Activated CD8-positive, alpha-beta memory T cell treated with anti-CD3 and anti-CD28 coated beads, Interleukin-2, amount 50 U/mL, for 48 hours (primary cell): ENCODE data around the gene KLHL11.
"Not testable (repeated sequence)": the region's sequence is repeated elsewhere in the genome, so short reads cannot be mapped to it uniquely, and the experiment has no call there.

Experiments
- DNase-seq: peaks from one replicate; pipeline ENCODE4 v3.0.0-alpha.2; 2020

The KLHL11 gene

DNA sequence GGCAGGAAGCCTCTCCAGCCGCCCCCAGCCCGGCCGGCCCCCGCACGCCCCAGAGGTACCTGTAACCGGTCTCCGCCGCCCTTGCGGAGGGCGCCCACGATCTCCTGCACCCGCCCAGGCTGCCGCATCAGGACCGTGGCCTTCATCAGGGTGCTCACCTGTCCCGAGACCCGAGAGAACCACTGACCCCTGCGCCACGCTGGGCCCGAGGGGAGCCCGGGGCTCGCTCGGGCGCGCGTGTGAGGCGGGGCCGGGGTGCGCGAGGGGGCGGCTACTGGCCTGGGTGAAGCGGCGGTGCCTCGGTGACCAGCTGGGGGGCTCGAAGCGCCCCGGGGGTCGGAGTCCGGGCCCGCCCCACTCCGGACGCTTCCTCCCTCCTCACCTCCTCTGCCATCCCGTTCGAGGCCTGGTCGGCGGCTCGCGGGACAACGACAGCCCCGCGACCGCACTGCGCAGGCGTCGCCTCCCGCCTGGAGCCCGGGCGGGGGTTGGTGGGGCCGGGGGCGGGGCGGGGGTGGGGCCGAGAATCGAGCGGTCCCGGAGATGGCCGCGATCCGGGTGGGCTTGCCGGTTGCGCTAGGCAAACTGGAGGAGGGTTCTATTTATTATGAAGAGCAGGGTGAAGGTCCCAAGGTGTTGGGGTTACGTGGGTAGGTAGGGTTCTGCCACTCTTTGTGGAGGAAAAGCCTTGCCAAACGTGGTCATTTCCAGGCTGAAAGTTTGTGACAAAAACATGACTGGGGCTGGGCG is 29.2 kb downstream of the KLHL11 start, which contains the start of gene NT5C3B:
Gene NT5C3B, minus strand, starts transcription at position 433 of the 750 bp plus-strand sequence. Its CDS starts 39 bp downstream, at position 394.
- peak; percentile 80 for DNase-seq

DNA sequence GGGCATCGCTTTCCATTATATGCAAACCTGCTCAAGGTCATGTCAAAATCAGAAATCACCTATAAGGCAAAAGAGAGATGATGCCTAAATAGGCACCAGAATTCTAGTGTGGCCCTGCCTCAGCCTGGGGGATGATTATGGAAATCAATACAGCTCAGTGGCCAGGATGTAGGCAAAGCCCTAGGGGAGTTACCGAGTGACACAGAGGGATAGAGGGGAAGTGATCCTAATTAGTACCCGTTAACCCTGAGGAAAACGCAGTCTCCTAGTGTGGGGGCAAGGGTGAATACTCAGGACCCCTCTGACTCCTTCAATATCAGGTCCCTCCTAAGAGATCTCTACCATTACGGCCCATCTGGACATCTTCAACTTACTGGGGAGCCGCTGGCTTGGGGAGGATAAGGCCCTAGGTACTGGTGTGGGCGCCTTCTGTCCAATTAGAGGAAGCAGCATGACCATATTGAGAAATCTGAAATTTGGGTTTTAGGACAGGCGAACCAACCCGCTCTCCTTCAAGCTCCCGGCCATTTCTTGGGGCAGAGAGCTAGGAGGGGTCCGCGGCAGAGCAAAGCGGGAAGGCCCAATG is 29.9 kb downstream of the KLHL11 start:
- no peak for DNase-seq

DNA sequence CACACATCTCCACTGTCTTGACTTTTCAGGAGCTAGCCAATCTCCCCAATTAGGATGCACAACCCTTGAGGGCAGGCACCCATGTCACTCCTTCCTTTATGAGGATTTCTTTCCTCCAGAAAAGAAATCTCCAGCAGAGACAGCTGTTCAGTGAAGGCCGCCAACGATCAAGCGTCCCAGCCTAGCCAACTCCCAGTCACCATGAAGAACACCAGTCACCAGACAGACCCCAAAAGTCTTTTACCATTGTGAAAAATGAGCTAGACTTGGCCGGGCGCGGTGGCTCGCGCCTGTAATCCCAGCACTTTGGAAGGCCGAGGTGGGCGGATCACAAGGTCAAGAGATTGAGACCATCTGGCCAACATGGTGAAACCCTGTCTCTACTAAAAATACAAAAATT is 35.3 kb downstream of the KLHL11 start:
- not testable (repeated sequence) for DNase-seq

DNA sequence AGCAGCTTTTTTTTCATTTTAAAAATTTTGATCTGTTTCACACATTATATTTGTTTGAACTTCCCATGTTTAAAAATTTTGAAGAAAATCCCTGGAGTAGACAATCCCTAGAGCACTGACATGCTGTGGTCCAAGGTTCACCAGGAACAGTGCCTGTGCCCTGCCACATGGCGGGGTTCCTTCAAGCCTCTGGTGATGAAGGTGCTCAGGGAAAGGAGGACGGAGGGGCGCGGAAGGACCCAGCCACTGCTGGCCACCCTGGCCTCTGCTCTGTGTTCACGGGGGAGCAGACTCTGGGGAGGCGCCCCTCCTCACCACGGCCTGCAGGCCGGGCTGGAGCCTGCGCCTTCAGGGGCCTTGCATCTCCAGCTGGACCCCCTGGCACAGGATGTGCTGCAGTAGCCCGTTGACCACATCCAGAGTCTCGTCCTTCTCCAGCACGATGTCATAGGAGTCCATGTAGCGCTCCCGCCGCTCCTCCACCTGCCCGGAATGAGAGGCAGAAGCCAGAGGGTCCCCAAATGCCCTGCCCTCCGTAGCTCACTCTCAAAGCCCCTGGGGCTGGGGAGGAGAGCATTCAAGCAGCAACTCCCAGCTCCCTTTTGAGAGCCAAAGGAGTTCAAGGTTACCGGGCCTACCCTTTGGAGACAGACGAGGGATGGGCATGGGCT is 39.9 kb downstream of the KLHL11 start:
- no peak for DNase-seq

DNA sequence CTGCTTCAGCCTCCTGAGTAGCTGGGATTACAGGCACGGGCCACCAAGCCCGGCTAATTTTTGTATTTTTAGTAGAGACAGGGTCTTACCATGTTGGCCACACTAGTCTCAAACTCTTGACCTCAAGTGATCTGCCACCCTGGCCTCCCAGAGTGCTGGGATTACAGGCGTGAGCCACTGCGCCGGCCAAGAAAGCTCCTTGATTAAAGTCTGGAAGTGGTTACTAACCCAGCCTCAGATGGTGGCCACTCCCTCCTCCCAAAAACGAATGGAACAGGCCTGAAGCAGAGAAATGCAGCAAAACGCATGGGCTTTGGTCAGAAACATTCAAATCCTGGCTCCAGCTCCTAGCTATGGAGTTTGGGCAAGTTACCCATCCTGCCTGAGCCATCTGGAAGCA is 41.1 kb downstream of the KLHL11 start:
- no peak for DNase-seq

DNA sequence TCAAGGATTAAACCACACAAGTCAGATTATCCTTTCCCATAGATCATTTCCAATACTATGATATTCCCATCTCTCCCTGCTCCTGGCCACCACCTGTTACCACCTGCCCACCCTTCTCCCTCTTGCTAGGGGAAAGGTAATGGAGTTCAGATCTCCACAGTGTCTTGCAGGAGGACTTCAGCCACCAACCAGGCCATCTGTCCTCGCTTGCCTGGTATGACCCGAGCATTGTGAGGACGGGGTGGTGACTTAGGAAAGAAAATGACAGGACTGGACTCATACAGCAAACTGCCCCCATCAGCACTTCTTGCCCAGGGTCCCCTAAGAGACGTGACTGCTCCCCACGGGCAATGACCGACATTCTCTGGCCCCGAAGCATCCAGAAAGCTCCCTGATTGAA is 41.6 kb downstream of the KLHL11 start:
- DNase-seq, result no peak

DNA sequence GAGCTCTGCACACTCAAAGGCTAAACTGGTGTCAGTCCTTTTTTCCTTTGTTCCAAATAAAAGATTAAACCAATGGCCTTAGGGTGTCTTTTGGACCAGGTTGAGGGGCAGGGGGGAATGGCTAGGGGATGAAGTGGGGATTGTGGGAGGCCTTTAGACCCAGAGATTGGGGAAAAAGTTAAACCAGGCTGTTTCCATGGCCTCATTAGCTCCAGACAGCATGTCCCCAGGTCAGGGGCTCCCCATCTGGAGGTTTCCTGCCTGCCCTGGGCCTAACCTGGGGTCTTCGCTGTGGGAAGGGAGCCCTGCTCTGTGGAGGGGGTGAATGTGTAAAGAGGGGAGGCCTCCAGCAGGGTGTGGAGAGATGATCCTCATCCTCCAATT is 42.1 kb downstream of the KLHL11 start:
- no peak for DNase-seq

DNA sequence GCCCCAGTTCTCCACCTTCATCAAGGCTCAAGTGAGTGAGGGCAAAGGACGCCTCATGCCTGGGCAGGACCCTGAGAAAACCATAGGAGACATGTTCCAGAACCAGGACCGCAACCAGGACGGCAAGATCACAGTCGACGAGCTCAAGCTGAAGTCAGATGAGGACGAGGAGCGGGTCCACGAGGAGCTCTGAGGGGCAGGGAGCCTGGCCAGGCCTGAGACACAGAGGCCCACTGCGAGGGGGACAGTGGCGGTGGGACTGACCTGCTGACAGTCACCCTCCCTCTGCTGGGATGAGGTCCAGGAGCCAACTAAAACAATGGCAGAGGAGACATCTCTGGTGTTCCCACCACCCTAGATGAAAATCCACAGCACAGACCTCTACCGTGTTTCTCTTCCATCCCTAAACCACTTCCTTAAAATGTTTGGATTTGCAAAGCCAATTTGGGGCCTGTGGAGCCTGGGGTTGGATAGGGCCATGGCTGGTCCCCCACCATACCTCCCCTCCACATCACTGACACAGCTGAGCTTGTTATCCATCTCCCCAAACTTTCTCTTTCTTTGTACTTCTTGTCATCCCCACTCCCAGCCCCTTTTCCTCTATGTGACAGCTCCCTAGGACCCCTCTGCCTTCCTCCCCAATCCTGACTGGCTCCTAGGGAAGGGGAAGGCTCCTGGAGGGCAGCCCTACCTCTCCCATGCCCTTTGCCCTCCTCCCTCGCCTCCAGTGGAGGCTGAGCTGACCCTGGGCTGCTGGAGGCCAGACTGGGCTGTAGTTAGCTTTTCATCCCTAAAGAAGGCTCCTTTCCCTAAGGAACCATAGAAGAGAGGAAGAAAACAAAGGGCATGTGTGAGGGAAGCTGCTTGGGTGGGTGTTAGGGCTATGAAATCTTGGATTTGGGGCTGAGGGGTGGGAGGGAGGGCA is 42.7 kb downstream of the KLHL11 start:
- no peak for DNase-seq

DNA sequence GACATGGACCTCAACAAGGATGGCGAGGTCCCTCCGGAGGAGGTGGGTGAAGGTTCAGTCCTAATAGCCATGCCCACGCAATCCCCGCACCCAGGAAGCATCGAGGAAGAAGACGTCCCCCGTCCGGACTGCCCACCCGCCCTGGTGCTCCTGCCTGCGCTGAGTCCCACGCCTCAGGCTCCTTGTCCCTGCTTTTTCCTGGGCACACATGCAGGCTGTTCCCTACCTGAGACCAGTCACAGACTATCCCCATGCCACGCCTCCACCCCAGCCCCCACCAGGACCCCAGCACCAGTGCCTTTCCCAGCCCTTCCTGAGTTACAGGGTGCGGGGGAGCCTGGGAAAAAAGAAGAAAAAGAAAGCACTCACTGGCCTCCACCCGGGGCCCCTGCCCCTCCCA is 43.4 kb downstream of the KLHL11 start:
- DNase-seq, result no peak

DNA sequence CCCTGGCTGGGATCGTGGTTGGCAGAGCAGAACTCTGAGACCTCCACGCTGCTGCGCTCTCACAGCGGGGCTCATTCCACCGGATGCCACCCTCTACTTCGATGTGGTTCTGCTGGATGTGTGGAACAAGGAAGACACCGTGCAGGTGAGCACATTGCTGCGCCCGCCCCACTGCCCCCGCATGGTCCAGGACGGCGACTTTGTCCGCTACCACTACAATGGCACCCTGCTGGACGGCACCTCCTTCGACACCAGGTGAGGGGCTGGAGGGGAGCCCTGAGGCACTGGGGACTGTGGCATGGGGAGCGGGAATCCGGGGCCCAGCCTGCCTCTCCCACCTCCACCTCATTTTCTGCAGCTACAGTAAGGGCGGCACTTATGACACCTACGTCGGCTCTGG is 47.2 kb downstream of the KLHL11 start:
- DNase-seq, result no peak

DNA sequence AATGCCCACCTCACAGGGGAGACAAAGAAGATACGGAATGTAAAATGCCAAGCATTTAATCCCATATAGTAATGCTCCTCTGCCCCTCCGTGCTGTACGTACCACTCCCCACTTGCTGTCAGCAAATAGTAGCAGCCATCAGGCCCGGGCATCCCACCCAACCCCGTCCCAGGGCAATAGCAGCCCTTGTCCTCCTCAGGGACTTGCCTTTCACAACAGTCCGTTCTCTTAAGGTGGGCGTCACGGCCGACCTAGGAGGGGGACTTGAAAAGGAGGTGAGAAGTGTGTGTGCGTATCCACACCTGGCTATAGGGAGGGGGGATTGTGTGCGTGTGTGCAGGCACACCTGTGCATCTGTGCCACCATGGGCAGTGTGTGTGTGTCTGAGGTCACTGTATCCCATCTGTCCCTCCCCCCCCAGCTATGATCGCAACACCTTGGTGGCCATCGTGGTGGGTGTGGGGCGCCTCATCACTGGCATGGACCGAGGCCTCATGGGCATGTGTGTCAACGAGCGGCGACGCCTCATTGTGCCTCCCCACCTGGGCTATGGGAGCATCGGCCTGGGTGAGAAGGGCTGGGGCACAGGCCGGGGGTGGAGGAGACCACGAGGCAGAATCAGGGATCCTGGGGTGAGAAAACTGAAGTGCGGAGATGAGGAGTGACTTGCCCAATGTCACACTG is 48.4 kb downstream of the KLHL11 start:
- no peak for DNase-seq

DNA sequence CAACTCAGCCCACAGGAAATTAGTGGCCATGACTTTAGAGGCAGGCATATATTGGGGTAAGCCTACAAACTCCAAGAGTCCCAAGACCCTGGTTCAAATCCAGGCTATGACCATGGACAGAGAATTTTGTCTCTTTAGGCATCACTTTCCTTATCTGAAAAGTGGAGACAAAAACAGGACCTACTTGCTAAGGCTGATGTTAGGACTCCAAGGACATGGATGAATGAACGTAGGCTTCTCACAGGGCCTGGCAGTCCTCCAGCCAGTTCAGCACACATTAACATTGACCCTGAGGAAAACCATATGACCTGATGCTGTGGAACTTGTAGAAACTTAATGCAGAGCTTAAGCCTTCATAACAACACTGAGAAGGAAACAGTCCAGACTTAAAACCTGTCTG is 51.0 kb downstream of the KLHL11 start:
- DNase-seq, result no peak

DNA sequence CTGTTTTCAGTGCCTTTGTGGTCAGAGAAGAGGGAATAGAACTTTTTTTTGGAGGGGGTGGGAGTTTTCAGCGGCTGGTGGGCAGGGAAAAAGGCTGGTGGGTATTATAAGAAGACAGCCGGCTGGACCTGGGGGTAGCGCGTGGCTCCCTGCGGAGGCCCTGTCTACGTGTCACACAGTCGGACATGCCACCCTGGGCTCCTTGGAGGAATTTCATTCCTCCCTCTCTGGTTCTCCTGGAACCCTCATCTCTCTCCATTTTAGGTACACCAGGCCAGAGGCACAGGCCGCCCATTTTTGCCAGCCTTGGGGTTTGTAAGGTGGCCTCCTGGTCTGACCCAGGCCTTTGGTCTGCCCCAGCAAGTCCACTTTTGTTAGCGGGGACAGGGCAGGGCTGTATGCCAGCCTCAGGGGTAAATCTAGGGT is 51.5 kb downstream of the KLHL11 start:
- DNase-seq, result no peak

DNA sequence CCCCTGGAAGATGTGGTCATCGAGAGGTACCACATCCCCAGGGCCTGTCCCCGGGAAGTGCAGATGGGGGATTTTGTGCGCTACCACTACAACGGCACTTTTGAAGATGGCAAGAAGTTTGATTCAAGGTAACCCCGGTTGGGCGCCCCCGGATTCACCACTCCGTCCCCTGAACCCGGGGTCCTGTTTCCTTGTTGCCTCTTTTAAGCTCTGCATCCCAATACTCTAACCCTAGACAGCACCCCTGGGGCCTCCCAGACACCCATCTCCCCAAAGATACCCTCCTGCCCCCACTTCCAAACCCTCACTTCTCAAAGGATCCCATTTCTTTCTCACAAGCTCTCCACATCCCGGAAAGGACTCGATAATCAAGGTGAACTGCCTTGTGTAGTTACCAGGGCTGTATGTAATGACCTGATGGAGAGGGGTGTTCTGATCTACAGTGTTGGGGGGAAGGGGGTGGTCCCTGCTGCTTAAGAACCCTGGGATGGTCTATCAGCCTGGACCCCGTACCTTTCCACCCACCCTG is 52.0 kb downstream of the KLHL11 start:
- no peak for DNase-seq

DNA sequence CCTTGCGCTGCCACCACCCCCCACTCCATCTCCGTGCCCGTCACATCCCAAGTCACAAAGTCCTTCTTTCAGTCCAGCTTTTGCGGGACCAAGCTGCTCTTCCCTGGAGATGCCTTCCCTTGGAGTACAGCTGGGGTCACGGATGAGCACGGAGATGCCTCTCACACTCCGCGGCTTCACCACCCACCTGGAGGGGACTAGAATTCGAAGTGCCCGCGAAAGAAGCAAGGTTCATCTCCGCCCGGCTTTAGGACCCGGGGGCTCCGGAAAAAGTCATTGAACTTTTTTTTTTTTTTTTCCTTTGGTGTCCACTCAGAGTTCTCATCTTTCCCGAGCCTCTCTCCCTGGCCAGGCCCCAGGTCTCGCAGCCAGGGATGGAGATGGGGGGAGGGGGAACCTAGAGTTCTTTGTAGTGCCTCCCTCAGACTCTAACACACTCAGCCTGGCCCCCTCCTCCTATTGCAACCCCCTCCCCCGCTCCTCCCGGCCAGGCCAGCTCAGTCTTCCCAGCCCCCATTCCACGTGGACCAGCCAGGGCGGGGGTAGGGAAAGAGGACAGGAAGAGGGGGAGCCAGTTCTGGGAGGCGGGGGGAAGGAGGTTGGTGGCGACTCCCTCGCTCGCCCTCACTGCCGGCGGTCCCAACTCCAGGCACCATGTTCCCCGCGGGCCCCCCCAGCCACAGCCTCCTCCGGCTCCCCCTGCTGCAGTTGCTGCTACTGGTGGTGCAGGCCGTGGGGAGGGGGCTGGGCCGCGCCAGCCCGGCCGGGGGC is 52.7 kb downstream of the KLHL11 start, which contains the start of gene FKBP10:
Gene FKBP10, plus strand, starts transcription at position 624 of the 771 bp plus-strand sequence. Its CDS starts 31 bp downstream, at position 655.
- peak; percentile 67 for DNase-seq

DNA sequence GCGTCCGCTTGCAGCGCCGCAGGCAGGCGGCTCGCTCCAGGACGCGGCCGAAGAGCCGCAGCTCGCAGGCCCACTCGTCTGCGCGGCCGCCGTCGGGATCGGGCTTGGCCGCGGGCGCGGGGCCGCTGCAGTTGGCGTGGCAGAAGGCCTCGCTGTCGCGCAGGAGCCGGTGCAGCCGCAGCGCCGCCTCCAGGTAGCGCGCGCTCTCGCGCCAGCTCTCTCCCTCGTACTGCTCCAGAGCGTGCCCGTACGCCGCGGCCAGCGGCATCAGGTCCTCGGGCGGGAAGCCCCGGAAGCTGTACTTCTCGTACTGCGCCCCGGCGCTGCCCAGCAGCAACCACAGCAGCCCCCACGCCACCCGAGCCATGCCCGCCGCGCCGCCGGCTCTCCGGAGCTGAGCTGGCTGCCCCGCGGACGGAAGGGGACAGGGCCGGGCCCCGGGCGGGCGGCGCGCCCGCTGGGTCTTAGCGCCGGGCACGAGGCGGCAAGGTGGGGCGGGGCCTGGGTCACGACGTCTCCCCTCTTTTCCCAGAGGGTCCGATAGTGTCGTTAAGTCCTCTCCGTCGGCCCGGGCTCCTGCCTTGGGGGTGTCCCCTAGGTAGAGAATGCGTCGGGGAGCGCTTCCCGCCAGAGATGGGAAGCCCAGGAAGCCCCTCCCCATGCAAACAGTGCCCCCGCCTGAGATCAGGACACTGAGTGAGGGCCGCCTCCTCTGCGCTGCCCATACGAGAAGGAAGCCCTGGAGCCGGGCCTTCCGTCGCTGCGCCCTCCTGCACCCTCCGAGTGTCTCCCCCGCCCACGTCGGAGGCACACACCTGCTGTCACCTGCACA is 53.5 kb downstream of the KLHL11 start, which contains the start of gene P3H4:
Gene P3H4, minus strand, starts transcription at position 401 of the 832 bp plus-strand sequence. Its CDS starts 34 bp downstream, at position 367.
- DNase-seq, result peak; percentile 84

DNA sequence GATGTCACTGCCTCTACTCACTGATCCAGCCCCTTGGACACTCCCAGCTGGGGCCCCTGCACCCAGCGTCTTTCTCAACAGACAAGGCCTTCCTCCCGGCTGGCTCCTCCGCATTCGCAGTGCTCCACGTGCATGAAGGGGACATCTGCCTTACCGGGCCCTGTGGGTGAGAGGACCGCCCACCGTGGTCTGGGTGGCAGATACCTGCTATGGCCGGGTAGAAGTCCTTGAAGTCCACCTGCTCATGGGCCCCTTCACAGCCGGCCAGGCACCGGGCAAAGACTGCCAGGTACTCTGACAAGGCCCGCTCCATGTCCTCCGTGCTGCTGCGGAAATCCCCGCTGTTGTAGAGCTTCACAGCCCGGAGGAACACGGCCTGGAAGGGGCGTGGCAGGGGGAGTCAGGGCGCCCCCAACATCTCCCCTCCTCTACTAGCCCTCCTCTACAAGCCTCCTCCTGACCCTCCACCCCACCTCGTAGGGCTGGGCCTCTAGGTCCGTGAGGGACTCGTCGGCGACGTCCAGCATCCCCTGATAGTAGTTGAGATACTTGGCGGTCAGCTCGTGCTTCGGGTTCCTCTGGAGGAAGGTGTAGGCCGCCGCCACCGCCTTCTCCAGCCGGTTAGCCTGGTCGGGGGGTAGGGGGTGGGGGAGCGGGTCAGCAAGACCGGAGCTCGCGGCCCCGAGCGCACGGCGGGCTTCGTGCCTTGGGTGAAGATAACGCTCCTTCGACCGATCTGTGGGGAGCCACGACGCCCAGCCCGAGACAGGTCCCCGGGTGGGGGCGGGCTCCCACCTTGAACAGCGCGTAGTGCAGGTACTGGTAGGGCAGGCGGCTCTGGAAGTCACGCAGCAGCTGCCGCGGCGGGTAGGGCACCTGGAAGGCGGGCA is 54.3 kb downstream of the KLHL11 start:
- peak; percentile 66 for DNase-seq

DNA sequence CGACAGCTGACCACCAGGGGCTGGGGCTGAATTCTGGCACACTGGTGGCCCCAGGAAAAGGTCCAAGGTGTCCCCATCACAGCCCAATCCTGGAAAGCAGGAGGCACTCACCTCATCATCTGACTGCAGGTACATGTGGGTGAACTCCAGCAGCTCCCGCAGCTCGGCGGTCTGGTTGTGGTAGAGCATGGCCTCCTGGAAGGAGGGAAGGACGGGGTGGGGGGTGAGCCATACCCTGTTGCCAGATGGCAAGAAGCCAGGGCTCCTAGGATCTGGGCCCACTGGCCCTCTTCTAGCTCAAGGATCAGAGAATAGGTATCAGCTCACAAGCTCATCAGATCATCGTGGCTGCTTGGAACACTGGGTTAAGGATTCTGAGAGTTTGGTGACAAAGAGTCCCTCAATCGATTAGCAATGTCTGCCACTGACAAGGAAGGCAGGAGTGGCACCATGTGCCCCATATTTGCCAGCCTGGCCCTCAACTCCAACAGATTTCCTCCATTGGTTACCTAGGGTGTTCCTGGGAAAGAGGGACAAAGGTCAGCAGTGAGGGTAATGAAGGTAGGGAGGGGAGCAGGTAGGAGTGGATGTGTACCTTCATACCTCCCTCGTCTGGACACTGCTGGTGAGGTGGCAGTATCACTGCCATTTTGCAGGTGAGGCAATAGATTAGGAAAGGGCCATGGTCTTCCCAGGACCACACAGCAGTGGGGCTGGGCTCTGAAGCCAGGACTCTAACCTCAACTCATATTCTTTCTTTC is 58.4 kb downstream of the KLHL11 start:
- no peak for DNase-seq
